Naive thymus-derived CD4-positive, alpha-beta T cell (primary cell): ENCODE data around the gene AP5Z1. TPM values are rescaled to one million over a fixed set of nuclear protein-coding genes. Genes with fewer than 3 reads are reported as not detected.
A peak's percentile ranks its signal among the peaks of the same experiment; 100 is the strongest.

Experiments used
- ATAC-seq: fragments of 150-1000 bp; cut with Tn5 transposase; 2 replicates; pipeline ENCODE4 v1.10.0; 2021; ENCODE audit warnings: mild to moderate bottlenecking, moderate library complexity
- CTCF ChIA-PET: fragments of 350-600 bp; sonication (Branson Sonifier 250); formaldehyde crosslinking; loops from one replicate; lab custom pipeline; 2021; ENCODE audit warnings: antibody characterized with exemption; lab: Charles Lee
- POLR2A ChIA-PET: fragments of 350-600 bp; sonication (Branson Sonifier 250); formaldehyde crosslinking; loops from one replicate; lab custom pipeline; 2021; ENCODE audit warnings: antibody characterized with exemption, inconsistent platforms; lab: Charles Lee
- DNase-seq, 9 donors: peaks; one replicate each; pipeline versions ENCODE4 v3.0.0 to v3.0.0-alpha.2; 2020 to 2022; ENCODE audit warnings: mixed read lengths in 1 of 9
- H3K27ac ChIP-seq: one replicate; pipeline ENCODE4 v1.7.0; 2013; ENCODE audit warnings: mild to moderate bottlenecking, low read depth, low read length, moderate library complexity
- H3K27me3 ChIP-seq, 2 donors: one replicate each; pipeline ENCODE4 v1.7.0; 2013; ENCODE audit warnings: low read length in 2 of 2, mild to moderate bottlenecking in 2 of 2, moderate library complexity in 2 of 2; ENCODE audit not compliant: control insufficient read depth in 2 of 2, insufficient read depth in 2 of 2
- H3K36me3 ChIP-seq, 3 experiments: 1 replicate in 2 of 3; 2 replicates in 1 of 3; pipeline ENCODE4 v1.7.0; 2013; ENCODE audit warnings: low read length in 3 of 3, mild to moderate bottlenecking in 3 of 3, moderate library complexity in 1 of 3; ENCODE audit not compliant: insufficient read depth in 3 of 3, control insufficient read depth in 2 of 3
- H3K4me1 ChIP-seq, 2 donors: one replicate each; pipeline ENCODE4 v1.7.0; 2013; ENCODE audit warnings: low read length in 2 of 2, mild to moderate bottlenecking in 2 of 2, moderate library complexity in 1 of 2; ENCODE audit not compliant: control insufficient read depth in 2 of 2, insufficient read depth in 2 of 2
- H3K4me3 ChIP-seq: 2 replicates; pipeline ENCODE4 v1.7.0; 2013; ENCODE audit warnings: mild to moderate bottlenecking, low read length
- H3K9me3 ChIP-seq, 3 experiments: 1 replicate in 2 of 3; 2 replicates in 1 of 3; pipeline ENCODE4 v1.7.0; 2013; ENCODE audit warnings: low read length in 3 of 3; ENCODE audit not compliant: control insufficient read depth in 2 of 3
- H3K27ac Mint-ChIP-seq, 9 donors: one replicate each; pipeline ENCODE4 v1.8.0; 2020 to 2022; ENCODE audit warnings: mixed read lengths in 9 of 9, mild to moderate bottlenecking in 8 of 9, moderate library complexity in 5 of 9, inconsistent platforms in 2 of 9
- H3K27me3 Mint-ChIP-seq, 5 donors: one replicate each; pipeline ENCODE4 v1.8.0; 2021 to 2022; ENCODE audit warnings: mixed read lengths in 5 of 5, mild to moderate bottlenecking in 1 of 5
- H3K36me3 Mint-ChIP-seq, 5 donors: one replicate each; pipeline ENCODE4 v1.8.0; 2020 to 2022; ENCODE audit warnings: mixed read lengths in 5 of 5, mild to moderate bottlenecking in 3 of 5, inconsistent platforms in 1 of 5
- H3K4me1 Mint-ChIP-seq, 7 donors: one replicate each; pipeline ENCODE4 v1.8.0; 2020 to 2022; ENCODE audit warnings: mixed read lengths in 7 of 7, mild to moderate bottlenecking in 3 of 7, inconsistent platforms in 1 of 7
- H3K4me3 Mint-ChIP-seq, 10 donors: one replicate each; pipeline ENCODE4 v1.8.0; 2020 to 2022; ENCODE audit warnings: mild to moderate bottlenecking in 10 of 10, mixed read lengths in 10 of 10, moderate library complexity in 6 of 10, inconsistent platforms in 2 of 10
- H3K9me3 Mint-ChIP-seq, 11 donors: one replicate each; pipeline ENCODE4 v1.8.0; 2020 to 2022; ENCODE audit warnings: mixed read lengths in 11 of 11, mild to moderate bottlenecking in 4 of 11, inconsistent platforms in 1 of 11, moderate library complexity in 1 of 11
- intact Hi-C, 2 donors: fragments of 100-400 bp; cut with micrococcal nuclease; formaldehyde crosslinking; loops; one replicate each; pipeline ENCODE4 v1.15.1; 2023
- polyA plus RNA-seq, 2 donors: library from polyadenylated mRNA; unstranded; fragments of 300-500 nt; fragmentation: Illumina TruSeq; gene quantifications; one replicate each; pipeline ENCODE4 v1.2.3, GENCODE V29; 2021
- total RNA-seq, 6 experiments: library from RNA in 5 of 6; stranded (reverse) in 5 of 6; gene quantifications; 1 replicate in 5 of 6; 2 replicates in 1 of 6; pipeline ENCODE4 v1.2.3 and lab custom pipeline; 2021 to 2026

The AP5Z1 gene
- total and polyA plus RNA-seq, 7 experiments from 2014 or later: 36.7 to 114 (median 87.5) TPM

- ATAC-seq: no peak
- Mint-ChIP-seq H3K4me1 (peaks cover 35 to 83% (median 63%) of the 10 kb centered on the region in 7 donors), H3K4me3 (peak overlapping the region; percentile 59 to 91 (median 76)), H3K27me3 (no peaks in the 10 kb centered on the region), H3K9me3 (peaks cover 0 to 2% (median 0%) of the 10 kb centered on the region in 11 donors), H3K27ac (peak overlapping the region; percentile 90 to 99 (median 96)), H3K36me3 (peaks cover 0 to 16% (median 10%) of the 10 kb centered on the region in 5 donors)
- Histone ChIP-seq H3K36me3 (peaks cover 0 to 8% (median 6%) of the 10 kb centered on the region in 3 experiments), H3K9me3 (no peaks in the 10 kb centered on the region), H3K4me1 (peaks cover 15 to 58% of the 10 kb centered on the region in 2 donors), H3K4me3 (no peak overlapping the region), H3K27me3 (no peaks in the 10 kb centered on the region), H3K27ac (peak overlapping the region; percentile 82)
- POLR2A ChIA-PET: interaction anchor here (0.9 to 5.5 kb wide), 4 partner anchors 21 to 65 kb away, joined by 3 to 43 read pairs (median 5); partner anchors contain the start of genes AP5Z1 and FOXK1
- DNase-seq: no peak
- intact Hi-C loops: loop anchor here in 1 of 2 donors (10.0 kb wide), 1 partner anchor 1443 kb away; the partner anchor contains the start of gene SDK1
- CTCF ChIA-PET: no interaction called here
These were observed 27.2 kb upstream of the AP5Z1 start for GRCh38 chr7:4748231-4748681.

DNA sequence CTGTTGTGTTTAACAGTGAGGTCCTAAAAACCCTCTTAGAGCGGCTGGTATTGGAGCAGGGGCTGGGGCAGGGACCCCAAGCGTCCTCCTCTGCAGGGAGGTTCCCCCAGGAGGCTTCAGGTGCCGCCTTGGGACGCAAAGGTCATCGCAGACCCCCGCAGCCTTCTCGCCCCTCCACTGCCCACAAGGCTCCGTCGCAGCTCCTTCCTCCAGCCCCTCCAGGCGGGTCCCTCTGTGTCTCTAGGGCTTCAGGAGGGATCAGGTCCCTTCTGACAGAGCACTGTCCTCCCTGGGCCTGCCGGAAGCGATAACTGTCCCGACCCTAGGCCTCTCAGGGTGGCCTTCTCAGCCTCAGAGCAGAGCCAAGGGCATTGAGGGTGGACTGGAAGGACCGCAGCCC, 26.1 kb upstream of the AP5Z1 start:
- peak overlapping the region; percentile 9 for H3K27ac ChIP-seq
- peak overlapping the region in 6 of 10 donors; percentile 19 to 91 (median 44) for H3K4me3 Mint-ChIP-seq

GRCh38 chr7:4749798-4750197, 25.6 kb upstream of the AP5Z1 start:
- Histone ChIP-seq H3K4me1 (peaks cover 11 to 53% of the 10 kb centered on the region in 2 donors), H3K4me3 (no peak overlapping the region), H3K9me3 (no peaks in the 10 kb centered on the region), H3K27ac (peak overlapping the region; percentile 9), H3K36me3 (peaks cover 0 to 16% (median 11%) of the 10 kb centered on the region in 3 experiments), H3K27me3 (no peaks in the 10 kb centered on the region)
- H3K36me3 Mint-ChIP-seq: peaks cover 0 to 13% (median 10%) of the 10 kb centered on the region in 5 donors
- no peak overlapping the region for H3K4me3 Mint-ChIP-seq
- intact Hi-C loops: loop anchor here in 1 of 2 donors (10.0 kb wide), 1 partner anchor 1445 kb away; the partner anchor contains the start of gene SDK1
- no peaks in the 10 kb centered on the region for H3K27me3 Mint-ChIP-seq
- ATAC-seq (no peak), DNase-seq (no peak)
- CTCF ChIA-PET: interaction anchor here (0.8 kb wide), 1 partner anchor 49 kb away, joined by 3 read pairs; no protein-coding TSS in a partner anchor
- H3K4me1 Mint-ChIP-seq: peaks cover 28 to 79% (median 58%) of the 10 kb centered on the region in 7 donors
- H3K9me3 Mint-ChIP-seq: peaks cover 0 to 2% (median 0%) of the 10 kb centered on the region in 11 donors
- POLR2A ChIA-PET: interaction anchor here (1.6 kb wide), 1 partner anchor 25 kb away, joined by 8 read pairs; the partner anchor contains the start of gene AP5Z1
- peak overlapping the region in 4 of 9 donors; percentile 38 to 94 (median 73) for H3K27ac Mint-ChIP-seq

More for the DNA sequence above, 26.1 kb upstream of the AP5Z1 start:
- Histone ChIP-seq H3K9me3 (no peaks in the 10 kb centered on the region), H3K4me3 (no peak overlapping the region), H3K4me1 (peaks cover 14 to 56% of the 10 kb centered on the region in 2 donors), H3K27me3 (no peaks in the 10 kb centered on the region), H3K36me3 (peaks cover 0 to 12% (median 8%) of the 10 kb centered on the region in 3 experiments)
- Mint-ChIP-seq H3K27ac (peak overlapping the region; percentile 75 to 99 (median 94)), H3K27me3 (no peaks in the 10 kb centered on the region), H3K36me3 (peaks cover 0 to 14% (median 10%) of the 10 kb centered on the region in 5 donors), H3K4me1 (peaks cover 30 to 80% (median 60%) of the 10 kb centered on the region in 7 donors), H3K9me3 (peaks cover 0 to 2% (median 0%) of the 10 kb centered on the region in 11 donors)
- intact Hi-C loops: loop anchor here in 1 of 2 donors (10.0 kb wide), 1 partner anchor 1445 kb away; the partner anchor contains the start of gene SDK1
- ATAC-seq: no peak
- ChIA-PET CTCF (interaction anchor here (0.6 to 0.8 kb wide), 2 partner anchors 26 to 49 kb away, joined by 3 read pairs; no protein-coding TSS in a partner anchor), POLR2A (interaction anchor here (1.6 kb wide), 1 partner anchor 26 kb away, joined by 8 read pairs; the partner anchor contains the start of gene AP5Z1)
- no peak for DNase-seq

DNA sequence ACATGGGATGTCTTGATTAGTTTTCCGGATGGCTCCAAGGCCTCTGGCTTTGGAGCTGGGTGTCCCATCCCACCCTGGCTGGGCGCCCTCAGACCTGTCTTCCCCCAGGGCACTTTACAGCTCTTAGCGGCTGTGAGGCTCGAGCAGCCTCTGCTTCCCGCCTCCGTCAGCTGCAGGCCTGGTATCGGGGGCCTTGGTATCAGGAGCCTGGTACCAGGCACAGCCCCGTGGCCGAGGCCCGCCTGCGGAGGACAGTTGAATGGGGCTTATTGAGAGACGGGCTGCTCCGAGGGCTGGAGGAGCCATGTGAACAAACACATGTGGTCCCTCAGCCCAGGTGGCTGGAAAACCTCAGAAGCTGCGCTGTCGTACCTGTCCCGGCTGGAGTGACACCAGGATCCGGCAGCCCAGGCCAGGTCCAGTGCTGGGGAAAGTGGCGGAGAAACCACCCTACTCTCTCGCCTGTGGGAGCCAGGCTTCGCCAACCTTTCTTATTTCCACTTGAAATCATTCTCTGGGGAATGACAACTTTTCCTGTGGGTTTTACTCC, 23.9 kb upstream of the AP5Z1 start:
- no peak for DNase-seq

GRCh38 chr7:4753598-4754432, 21.6 kb upstream of the AP5Z1 start:
- Histone ChIP-seq H3K9me3 (no peaks in the 10 kb centered on the region), H3K4me1 (peaks cover 4 to 21% of the 10 kb centered on the region in 2 donors), H3K4me3 (no peak overlapping the region), H3K27ac (peak overlapping the region; percentile 33), H3K36me3 (peaks cover 0 to 55% (median 28%) of the 10 kb centered on the region in 3 experiments), H3K27me3 (no peaks in the 10 kb centered on the region)
- ChIA-PET POLR2A (interaction anchor here (0.6 to 3.3 kb wide), 7 partner anchors 22 to 118 kb away, joined by 3 to 13 read pairs (median 4); partner anchors contain the start of gene AP5Z1), CTCF (interaction anchor here (0.6 to 6.7 kb wide), 5 partner anchors 41 to 146 kb away, joined by 3 to 32 read pairs (median 5); no protein-coding TSS in a partner anchor)
- H3K27ac Mint-ChIP-seq: peak overlapping the region in 4 of 9 donors; percentile 56 to 83 (median 78)
- peaks cover 5 to 42% (median 22%) of the 10 kb centered on the region in 7 donors for H3K4me1 Mint-ChIP-seq
- peak; percentile 67 to 90 (median 83) for DNase-seq
- H3K4me3 Mint-ChIP-seq: peak overlapping the region in 4 of 10 donors; percentile 4 to 45 (median 19)
- peaks cover 0 to 2% (median 0%) of the 10 kb centered on the region in 11 donors for H3K9me3 Mint-ChIP-seq
- H3K27me3 Mint-ChIP-seq: no peaks in the 10 kb centered on the region
- H3K36me3 Mint-ChIP-seq: peaks cover 0 to 7% (median 0%) of the 10 kb centered on the region in 5 donors
- peak; percentile 97 for ATAC-seq
- intact Hi-C loops: loop anchor here (1.0 to 2.0 kb wide), 6 partner anchors 8 to 143 kb away; partner anchors contain the start of gene AP5Z1 (in 1 of the 2)

More for the DNA sequence above, 23.9 kb upstream of the AP5Z1 start:
- no peaks in the 10 kb centered on the region for H3K27me3 ChIP-seq
- H3K4me1 ChIP-seq: peaks cover 4 to 43% of the 10 kb centered on the region in 2 donors
- no peak overlapping the region for H3K4me3 Mint-ChIP-seq
- peak overlapping the region in 3 of 9 donors; percentile 4 to 21 (median 12) for H3K27ac Mint-ChIP-seq
- ATAC-seq: no peak
- H3K9me3 Mint-ChIP-seq: peaks cover 0 to 2% (median 0%) of the 10 kb centered on the region in 11 donors
- no peak overlapping the region for H3K27ac ChIP-seq
- H3K4me1 Mint-ChIP-seq: peaks cover 17 to 65% (median 44%) of the 10 kb centered on the region in 7 donors
- H3K4me3 ChIP-seq: no peak overlapping the region
- H3K36me3 Mint-ChIP-seq: peaks cover 0 to 14% (median 12%) of the 10 kb centered on the region in 5 donors
- ChIA-PET CTCF (interaction anchor here (0.7 to 6.7 kb wide), 3 partner anchors 23 to 1774 kb away, joined by 3 to 32 read pairs (median 3); no protein-coding TSS in a partner anchor), POLR2A (interaction anchor here (0.8 to 1.5 kb wide), 2 partner anchors 10 to 23 kb away, joined by 3 to 7 read pairs; partner anchors contain the start of gene AP5Z1)
- H3K27me3 Mint-ChIP-seq: no peaks in the 10 kb centered on the region
- H3K9me3 ChIP-seq: no peaks in the 10 kb centered on the region
- intact Hi-C loops: no loop called here
- H3K36me3 ChIP-seq: peaks cover 0 to 33% (median 23%) of the 10 kb centered on the region in 3 experiments
